NCI-H510A treated with DMSO at 0.1 percent for 48 hours (cell line): Measurements from ENCODE around the gene OR7A5.
"Not testable (repeated sequence)": the region's sequence is repeated elsewhere in the genome, so short reads cannot be mapped to it uniquely, and the experiment has no call there.

ENCODE experiments used
- DNase-seq: peaks from one replicate; lab custom pipeline; 2025; lab: John Stamatoyannopoulos, UW

The OR7A5 gene

DNA sequence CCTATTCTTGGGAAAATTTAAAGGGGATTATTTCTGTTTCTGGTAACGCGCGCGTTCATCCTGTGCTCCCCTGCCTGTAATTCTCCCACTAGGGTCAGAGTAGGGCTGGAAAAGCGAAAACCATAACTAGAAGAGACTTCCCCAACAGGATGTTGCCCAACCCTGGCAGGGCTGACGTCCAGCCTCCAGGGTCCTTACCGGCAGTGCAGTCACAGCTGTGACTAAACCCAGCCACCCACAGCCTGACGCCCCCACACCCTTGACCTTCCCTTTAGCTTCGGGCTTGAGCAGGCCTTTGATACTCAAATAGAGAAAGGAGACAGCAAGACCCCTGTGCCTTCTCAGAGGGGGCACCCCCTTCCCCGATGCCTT lies 50.3 kb downstream of the OR7A5 start:
- DNase-seq = not testable (repeated sequence)

DNA sequence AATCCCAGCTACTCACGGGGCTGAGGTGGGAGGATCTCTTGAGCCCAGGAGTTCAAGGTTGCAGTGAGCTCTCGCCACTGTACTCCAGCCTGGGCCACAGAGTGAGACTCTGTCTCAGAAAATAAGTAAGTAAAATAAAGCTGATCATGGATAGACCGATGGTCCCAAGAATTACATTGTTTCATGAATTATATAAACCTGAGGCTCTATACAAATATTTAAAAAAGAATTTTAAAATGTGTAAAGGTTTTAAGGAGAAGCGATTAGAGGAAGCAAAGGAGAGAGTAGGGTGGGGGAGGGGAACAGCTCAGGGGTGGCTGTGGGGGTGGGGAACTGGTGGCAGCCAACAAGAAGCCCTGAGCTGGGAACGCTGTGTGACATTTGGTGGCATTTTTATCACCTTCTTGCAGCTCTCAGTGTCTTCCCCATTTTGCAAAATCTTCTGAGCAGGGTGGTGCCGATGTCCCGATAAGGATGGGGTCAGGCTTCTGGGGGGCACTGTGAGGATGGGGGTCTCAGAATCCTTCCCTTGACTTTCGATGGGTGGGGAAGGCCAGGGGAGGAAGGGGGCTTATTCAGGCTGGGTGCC lies 51.5 kb downstream of the OR7A5 start:
- not testable (repeated sequence) for DNase-seq

DNA sequence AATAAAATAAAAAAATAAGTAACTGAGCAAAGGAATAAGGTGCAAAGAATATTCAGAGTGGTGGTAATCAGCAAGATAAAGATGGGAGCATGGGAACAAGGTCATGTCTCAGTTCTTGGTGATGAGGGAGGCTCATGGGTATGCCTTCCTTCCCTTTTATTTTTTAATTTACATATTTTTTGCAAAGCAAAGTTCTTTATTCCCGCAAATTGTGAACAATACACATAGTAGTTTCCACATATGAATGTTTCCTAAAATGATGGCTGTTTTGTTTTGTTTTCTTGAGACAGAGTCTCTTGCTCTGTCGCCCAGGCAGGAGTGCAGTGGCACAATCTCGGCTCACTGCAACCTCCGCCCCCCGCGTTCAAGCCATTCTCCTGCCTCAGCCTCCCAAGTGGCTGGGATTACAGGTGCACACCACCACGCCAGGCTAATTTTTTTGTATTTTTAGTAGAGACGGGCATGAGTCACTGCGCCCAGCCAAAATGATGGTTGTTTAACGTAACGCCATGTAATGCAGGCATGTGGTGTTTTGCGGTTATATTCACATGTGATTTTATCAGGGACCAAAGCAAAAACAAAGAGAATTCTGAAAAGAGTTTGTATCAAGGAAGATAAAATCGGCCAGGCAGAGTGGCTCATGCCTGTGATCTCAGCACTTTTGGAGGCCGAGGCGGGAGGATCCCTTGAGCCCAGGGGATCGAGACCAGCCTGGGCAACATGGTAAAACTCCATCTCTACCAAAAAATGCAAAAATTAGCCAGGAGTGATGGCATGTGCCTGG lies 52.2 kb downstream of the OR7A5 start:
- DNase-seq = no peak

GRCh38 chr19:14781713-14782536 lies 53.1 kb downstream of the OR7A5 start:
- not testable (repeated sequence) for DNase-seq

DNA sequence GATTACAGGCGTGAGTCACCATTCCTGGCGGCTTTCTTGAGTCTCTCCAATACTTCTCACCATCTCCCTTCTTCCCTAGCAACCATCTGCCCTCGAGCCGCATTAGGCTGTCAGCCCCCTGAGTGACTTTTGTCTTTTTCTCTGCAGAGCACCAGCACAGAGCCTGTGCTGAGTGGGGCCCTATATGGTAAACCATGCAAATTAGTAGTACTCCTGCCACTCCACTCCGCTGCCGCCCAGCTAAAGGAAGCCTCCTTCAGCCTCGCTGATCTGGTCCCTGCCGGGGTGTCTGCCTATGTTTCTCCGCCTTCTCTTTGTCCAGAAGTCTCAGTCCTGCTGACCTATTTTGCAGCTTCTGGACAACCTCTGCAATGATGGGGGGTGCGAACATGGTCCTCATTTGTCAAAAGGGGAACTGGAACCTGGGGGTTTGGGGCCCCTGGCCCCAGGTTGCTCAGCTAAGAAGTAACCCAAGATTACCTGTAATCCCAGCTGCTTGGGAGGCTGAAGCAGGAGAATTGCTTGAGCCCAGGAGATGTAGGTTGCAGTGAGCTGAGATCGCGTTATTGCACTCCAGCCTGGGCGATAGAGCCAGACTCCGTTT lies 54.3 kb downstream of the OR7A5 start:
- DNase-seq = not testable (repeated sequence)

DNA sequence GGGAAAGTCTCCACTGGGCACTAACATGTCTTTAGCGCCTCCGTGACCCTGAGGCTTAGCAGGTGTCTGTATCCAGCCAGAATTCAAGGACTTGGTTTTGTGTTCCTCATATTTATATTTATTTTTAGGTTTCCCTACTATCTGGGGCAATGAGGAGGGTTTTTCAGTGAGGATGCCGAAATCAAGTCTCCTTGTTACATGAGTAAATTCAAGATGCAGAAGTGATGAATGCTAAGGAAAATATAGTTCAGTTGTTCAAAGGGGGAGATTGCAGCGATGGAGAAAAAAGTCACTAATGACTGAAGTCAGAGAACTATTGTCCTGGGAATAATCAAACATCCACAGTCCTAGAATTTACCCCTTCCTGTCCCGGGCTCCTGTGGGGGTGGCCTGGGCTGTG lies 55.8 kb downstream of the OR7A5 start:
- no peak for DNase-seq

DNA sequence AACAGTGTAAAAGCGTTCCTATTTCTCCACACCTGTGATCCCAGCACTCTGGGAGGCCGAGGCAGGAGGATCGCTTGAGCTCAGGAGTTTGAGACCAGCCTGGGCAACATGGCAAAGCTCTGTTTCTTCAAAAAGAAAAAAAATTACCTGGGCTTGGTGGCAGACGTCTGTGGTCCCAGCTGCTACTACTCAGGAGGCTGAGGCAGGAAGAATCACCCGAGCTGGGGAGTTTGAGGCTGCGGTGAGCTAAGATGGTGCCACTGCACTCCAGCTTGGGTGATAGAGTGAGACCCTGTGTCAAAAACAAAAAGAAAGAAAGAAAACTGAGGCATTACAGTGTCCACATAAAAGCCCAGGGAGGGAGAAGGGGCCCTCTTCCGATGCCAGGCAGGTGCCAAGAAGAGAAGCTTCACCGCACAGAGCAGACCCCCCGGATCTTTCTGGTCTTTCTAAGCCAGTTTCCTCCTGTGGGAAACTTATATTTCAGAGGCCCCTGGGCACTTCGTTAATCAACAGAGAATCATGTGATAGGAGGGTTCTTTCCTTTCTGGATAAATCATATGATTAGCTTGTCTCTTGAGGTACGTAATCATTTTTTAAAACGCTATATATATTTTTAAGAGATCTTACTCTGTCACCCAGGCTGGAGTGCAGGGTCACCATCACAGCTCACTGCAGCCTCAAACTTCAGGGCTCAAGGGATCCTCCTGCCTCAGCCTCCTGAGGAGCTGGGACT lies 56.7 kb downstream of the OR7A5 start, which contains the start of gene ADGRE2:
ADGRE2 (minus strand) TSS at position 451 of the 736 bp plus-strand sequence. CDS start 1,804 bp downstream, outside the sequence.
- not testable (repeated sequence) for DNase-seq

DNA sequence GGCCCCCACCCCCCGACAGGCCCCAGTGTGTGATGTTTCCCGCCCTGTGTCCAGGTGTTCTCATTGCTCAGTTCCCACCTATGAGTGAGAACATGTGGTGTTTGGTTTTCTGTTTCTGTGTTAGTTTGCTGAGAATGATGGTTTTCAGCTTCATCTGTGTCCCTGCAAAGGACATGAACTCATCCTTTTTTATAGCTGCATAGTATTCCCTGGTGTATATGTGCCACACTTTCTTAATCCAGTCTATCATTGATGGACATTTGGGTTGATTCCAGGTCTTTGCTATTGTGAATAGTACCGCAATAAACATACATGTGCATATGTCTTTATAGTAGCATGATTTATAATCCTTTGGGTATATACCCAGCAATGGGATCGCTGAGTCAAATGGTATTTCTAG lies 57.3 kb downstream of the OR7A5 start:
- DNase-seq = not testable (repeated sequence)
